ENCODE measurements around the gene ITSN1. TPM values are rescaled to one million over a fixed set of nuclear protein-coding genes. Genes with fewer than 3 reads are reported as not detected.

ITSN1 gene
- total RNA-seq, 1 donor from 2014 or later, result 44.0 TPM

DNA sequence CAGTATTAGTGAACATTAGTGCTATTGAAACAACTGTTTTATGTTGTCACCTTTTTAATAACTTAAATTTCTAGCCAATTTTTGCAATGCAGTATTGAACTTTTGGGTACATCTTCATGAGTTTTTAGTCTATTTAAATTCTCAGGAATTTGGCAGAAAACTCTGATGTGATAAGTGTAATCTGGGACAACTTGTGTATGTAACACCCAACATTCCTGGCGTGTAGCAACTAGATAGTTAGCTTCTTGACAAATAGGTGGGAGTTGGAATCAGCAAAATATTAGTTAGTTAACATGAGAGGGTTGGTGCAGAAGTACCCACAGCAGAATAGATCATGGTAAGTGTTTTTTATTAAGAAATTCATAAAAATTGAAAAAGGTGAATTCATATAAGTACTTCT lies 111.6 kb downstream of the ITSN1 start:
- no peaks in the 10 kb centered on the region for H3K27me3 Mint-ChIP-seq (ENCODE audit: unreplicated experiment)
- no peak overlapping the region for H3K27ac Mint-ChIP-seq (ENCODE audit: unreplicated experiment)
- no peak for DNase-seq (ENCODE audit: extremely low spot score, unreplicated experiment)
- no peak overlapping the region for H3K4me3 Mint-ChIP-seq (ENCODE audit: unreplicated experiment)
- peaks cover 30% of the 10 kb centered on the region for H3K36me3 Mint-ChIP-seq (ENCODE audit: unreplicated experiment)
- TF ChIP-seq, protein P1, sequence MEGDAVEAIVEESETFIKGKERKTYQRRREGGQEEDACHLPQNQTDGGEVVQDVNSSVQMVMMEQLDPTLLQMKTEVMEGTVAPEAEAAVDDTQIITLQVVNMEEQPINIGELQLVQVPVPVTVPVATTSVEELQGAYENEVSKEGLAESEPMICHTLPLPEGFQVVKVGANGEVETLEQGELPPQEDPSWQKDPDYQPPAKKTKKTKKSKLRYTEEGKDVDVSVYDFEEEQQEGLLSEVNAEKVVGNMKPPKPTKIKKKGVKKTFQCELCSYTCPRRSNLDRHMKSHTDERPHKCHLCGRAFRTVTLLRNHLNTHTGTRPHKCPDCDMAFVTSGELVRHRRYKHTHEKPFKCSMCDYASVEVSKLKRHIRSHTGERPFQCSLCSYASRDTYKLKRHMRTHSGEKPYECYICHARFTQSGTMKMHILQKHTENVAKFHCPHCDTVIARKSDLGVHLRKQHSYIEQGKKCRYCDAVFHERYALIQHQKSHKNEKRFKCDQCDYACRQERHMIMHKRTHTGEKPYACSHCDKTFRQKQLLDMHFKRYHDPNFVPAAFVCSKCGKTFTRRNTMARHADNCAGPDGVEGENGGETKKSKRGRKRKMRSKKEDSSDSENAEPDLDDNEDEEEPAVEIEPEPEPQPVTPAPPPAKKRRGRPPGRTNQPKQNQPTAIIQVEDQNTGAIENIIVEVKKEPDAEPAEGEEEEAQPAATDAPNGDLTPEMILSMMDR (IDR thresholded peaks at IDR 0.05), result no peak
- no peaks in the 10 kb centered on the region for H3K9me3 Mint-ChIP-seq (ENCODE audit: unreplicated experiment)
- H3K4me1 Mint-ChIP-seq (ENCODE audit: unreplicated experiment), result peaks cover 20% of the 10 kb centered on the region

DNA sequence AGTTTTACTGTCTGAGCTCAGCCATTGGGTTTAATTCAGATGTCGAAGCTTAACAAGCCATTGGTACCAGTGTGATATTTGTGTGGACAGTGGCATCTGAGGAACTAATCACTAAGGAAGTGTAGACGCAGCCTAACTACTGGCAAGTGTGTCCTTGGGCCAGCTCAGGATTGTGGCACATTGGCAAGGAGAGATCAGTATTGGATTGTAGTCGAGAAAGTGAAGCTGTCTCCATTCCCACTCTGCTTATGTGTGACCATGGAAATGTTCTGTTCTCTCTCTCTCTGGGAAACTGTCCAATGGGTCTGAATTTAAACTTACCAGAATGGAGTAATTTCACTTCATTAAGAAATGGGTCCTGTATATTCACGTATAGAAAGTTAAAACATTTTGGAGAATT lies 112.2 kb downstream of the ITSN1 start:
- Mint-ChIP-seq H3K9me3 (ENCODE audit: unreplicated experiment) (no peaks in the 10 kb centered on the region), H3K36me3 (ENCODE audit: unreplicated experiment) (peaks cover 30% of the 10 kb centered on the region), H3K27me3 (ENCODE audit: unreplicated experiment) (no peaks in the 10 kb centered on the region), H3K27ac (ENCODE audit: unreplicated experiment) (no peak overlapping the region), H3K4me3 (ENCODE audit: unreplicated experiment) (no peak overlapping the region), H3K4me1 (ENCODE audit: unreplicated experiment) (peaks cover 20% of the 10 kb centered on the region)
- DNase-seq (ENCODE audit: extremely low spot score, unreplicated experiment), result no peak
- TF ChIP-seq, protein P1 (IDR thresholded peaks at IDR 0.05), result no peak

GRCh38 chr21:33755354-33755753 lies 113.1 kb downstream of the ITSN1 start:
- Mint-ChIP-seq H3K27me3 (ENCODE audit: unreplicated experiment) (no peaks in the 10 kb centered on the region), H3K36me3 (ENCODE audit: unreplicated experiment) (peaks cover 24% of the 10 kb centered on the region), H3K4me3 (ENCODE audit: unreplicated experiment) (no peak overlapping the region), H3K4me1 (ENCODE audit: unreplicated experiment) (peaks cover 18% of the 10 kb centered on the region), H3K27ac (ENCODE audit: unreplicated experiment) (no peak overlapping the region), H3K9me3 (ENCODE audit: unreplicated experiment) (no peaks in the 10 kb centered on the region)
- TF ChIP-seq, protein P1 (IDR thresholded peaks at IDR 0.05), result no peak
- DNase-seq (ENCODE audit: extremely low spot score, unreplicated experiment), result no peak

GRCh38 chr21:33760641-33761440 lies 118.5 kb downstream of the ITSN1 start:
- no peaks in the 10 kb centered on the region for H3K9me3 Mint-ChIP-seq (ENCODE audit: unreplicated experiment)
- H3K4me3 Mint-ChIP-seq (ENCODE audit: unreplicated experiment), result peak overlapping the region; percentile 62
- DNase-seq (ENCODE audit: extremely low spot score, unreplicated experiment), result no peak
- peaks cover 41% of the 10 kb centered on the region for H3K4me1 Mint-ChIP-seq (ENCODE audit: unreplicated experiment)
- H3K27me3 Mint-ChIP-seq (ENCODE audit: unreplicated experiment), result no peaks in the 10 kb centered on the region
- peaks cover 17% of the 10 kb centered on the region for H3K36me3 Mint-ChIP-seq (ENCODE audit: unreplicated experiment)
- TF ChIP-seq, protein P1 (IDR thresholded peaks at IDR 0.05), result no peak
- peak overlapping the region; percentile 98 for H3K27ac Mint-ChIP-seq (ENCODE audit: unreplicated experiment)

DNA sequence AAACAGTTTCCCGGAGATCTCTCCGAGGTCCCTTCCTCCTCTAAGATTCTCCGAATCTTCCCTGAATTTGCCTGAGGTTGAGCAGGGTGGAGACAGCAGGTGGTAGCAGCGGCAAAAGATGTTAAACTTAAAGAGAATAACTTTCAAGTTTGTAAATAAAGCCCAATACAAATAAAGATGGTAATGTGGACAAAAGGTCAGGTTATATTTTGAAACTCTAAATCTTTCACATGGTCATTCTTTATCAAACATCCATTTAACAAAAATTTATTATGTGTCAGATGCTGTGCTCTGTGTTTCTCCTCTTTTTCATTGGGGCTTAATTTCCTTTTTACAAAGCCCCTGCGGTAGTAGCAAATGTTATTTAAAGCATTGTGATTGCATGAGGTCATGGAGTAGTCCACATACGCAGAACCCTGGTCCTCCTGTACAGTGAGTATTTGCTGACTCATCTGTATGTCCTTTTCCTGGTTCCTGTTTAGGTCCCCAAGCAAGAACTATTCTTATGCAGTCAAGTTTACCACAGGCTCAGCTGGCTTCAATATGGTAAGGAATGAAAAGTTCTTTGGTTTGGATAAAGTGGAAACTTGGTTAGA lies 119.2 kb downstream of the ITSN1 start:
- Mint-ChIP-seq H3K36me3 (ENCODE audit: unreplicated experiment) (peaks cover 21% of the 10 kb centered on the region), H3K27me3 (ENCODE audit: unreplicated experiment) (no peaks in the 10 kb centered on the region), H3K27ac (ENCODE audit: unreplicated experiment) (peak overlapping the region; percentile 98), H3K4me1 (ENCODE audit: unreplicated experiment) (peaks cover 45% of the 10 kb centered on the region), H3K9me3 (ENCODE audit: unreplicated experiment) (no peaks in the 10 kb centered on the region), H3K4me3 (ENCODE audit: unreplicated experiment) (peak overlapping the region; percentile 62)
- TF ChIP-seq, protein P1 (IDR thresholded peaks at IDR 0.05), result no peak
- no peak for DNase-seq (ENCODE audit: extremely low spot score, unreplicated experiment)

Measured in osteocyte (in vitro differentiated cells).